Esophagus mucosa (tissue), 1 donor: ENCODE data around the gene ZNF428. TPM values are rescaled to one million over a fixed set of nuclear protein-coding genes. Genes with fewer than 3 reads are reported as not detected.
"Not testable (repeated sequence)": the region's sequence is repeated elsewhere in the genome, so short reads cannot be mapped to it uniquely, and the experiment has no call there.

Experiments used
- ATAC-seq: fragments of 200-7000 bp; cut with Tn5 transposase; one replicate; pipeline ENCODE4 v1.9.1; 2020
- total RNA-seq: library from RNA; stranded (reverse); gene quantifications from one replicate; pipeline ENCODE4 v1.2.4, GENCODE V29; 2023
- donor health status: DM: yes; HTN: yes; CAD: no.

Gene ZNF428
- total RNA-seq, 1 donor from 2014 or later = 14.9 TPM

GRCh38 chr19:43639519-43640423 lies 20.3 kb upstream of the ZNF428 start, which contains the start of gene CADM4:
Gene CADM4, minus strand, starts transcription at chr19:43639850. Its CDS starts 60 bp downstream, at chr19:43639790.
- peak; percentile 61 for ATAC-seq

GRCh38 chr19:43638995-43639518 lies 19.6 kb upstream of the ZNF428 start:
- no peak for ATAC-seq

- ATAC-seq = no peak
These were observed 19.0 kb upstream of the ZNF428 start for GRCh38 chr19:43638214-43638994.

GRCh38 chr19:43636121-43636683 lies 16.8 kb upstream of the ZNF428 start:
- no peak for ATAC-seq

GRCh38 chr19:43635561-43635940 lies 16.1 kb upstream of the ZNF428 start:
- ATAC-seq = not testable (repeated sequence)

GRCh38 chr19:43634872-43635560 lies 15.6 kb upstream of the ZNF428 start:
- ATAC-seq = no peak

GRCh38 chr19:43634506-43634871 lies 15.1 kb upstream of the ZNF428 start:
- no peak for ATAC-seq

GRCh38 chr19:43634068-43634467 lies 14.6 kb upstream of the ZNF428 start:
- no peak for ATAC-seq

- ATAC-seq = no peak
These were observed 14.1 kb upstream of the ZNF428 start for GRCh38 chr19:43633520-43633919.

- no peak for ATAC-seq
These were observed 12.1 kb upstream of the ZNF428 start for GRCh38 chr19:43631491-43631890.

- ATAC-seq = no peak
These were observed 9.4 kb upstream of the ZNF428 start for GRCh38 chr19:43628646-43629326.

GRCh38 chr19:43626838-43627237 lies 7.4 kb upstream of the ZNF428 start:
- ATAC-seq = no peak

GRCh38 chr19:43625918-43626579 lies 6.6 kb upstream of the ZNF428 start:
- no peak for ATAC-seq

GRCh38 chr19:43624933-43625332 lies 5.5 kb upstream of the ZNF428 start:
- ATAC-seq = peak; percentile 79

- no peak for ATAC-seq
These were observed 4.7 kb upstream of the ZNF428 start for GRCh38 chr19:43623889-43624670.

- ATAC-seq = no peak
These were observed 3.5 kb upstream of the ZNF428 start for GRCh38 chr19:43622956-43623355.

GRCh38 chr19:43622070-43622469 lies 2.6 kb upstream of the ZNF428 start:
- no peak for ATAC-seq

GRCh38 chr19:43620061-43621001 lies 902 bp upstream of the ZNF428 start:
- ATAC-seq = no peak

- peak; percentile 4 for ATAC-seq
These were observed 538 bp downstream of the ZNF428 start for GRCh38 chr19:43618921-43619261.
